ENCODE results near the gene CHEK1. TPM values are rescaled to one million over a fixed set of nuclear protein-coding genes. Genes with fewer than 3 reads are reported as not detected.
"Not testable (repeated sequence)": the region's sequence is repeated elsewhere in the genome, so short reads cannot be mapped to it uniquely, and the experiment has no call there.

Gene CHEK1
- polyA plus RNA-seq, 4 donors = 23.7 to 31.8 (median 26.3) TPM

GRCh38 chr11:125690006-125690405, 65.0 kb downstream of the CHEK1 start:
- DNase-seq (ENCODE audit: low read depth in 4 of 4, low spot score in 3 of 4) = no peak

- no peak for DNase-seq (ENCODE audit: low read depth in 4 of 4, low spot score in 3 of 4)
Observed at GRCh38 chr11:125692887-125693286, 67.9 kb downstream of the CHEK1 start.

- no peak for DNase-seq (ENCODE audit: low read depth in 4 of 4, low spot score in 3 of 4)
Observed at GRCh38 chr11:125694951-125695350, 70.0 kb downstream of the CHEK1 start.

- no peak for DNase-seq (ENCODE audit: low read depth in 4 of 4, low spot score in 3 of 4)
Observed at GRCh38 chr11:125701018-125701610, 76.2 kb downstream of the CHEK1 start.

GRCh38 chr11:125701858-125702621, 77.1 kb downstream of the CHEK1 start:
- DNase-seq (ENCODE audit: low read depth in 4 of 4, low spot score in 3 of 4) = no peak

- not testable (repeated sequence) for DNase-seq (ENCODE audit: low read depth in 4 of 4, low spot score in 3 of 4)
Observed at GRCh38 chr11:125704686-125705085, 79.7 kb downstream of the CHEK1 start.

- no peak for DNase-seq (ENCODE audit: low read depth in 4 of 4, low spot score in 3 of 4)
Observed at GRCh38 chr11:125720781-125721180, 95.8 kb downstream of the CHEK1 start.

GRCh38 chr11:125724125-125724524, 99.2 kb downstream of the CHEK1 start:
- no peak for DNase-seq (ENCODE audit: low read depth in 4 of 4, low spot score in 3 of 4)

Other genes with a start within 250 kb of the CHEK1 start
- gene FEZ1, start 128.9 kb upstream of the CHEK1 start, polyA plus RNA-seq (ENCODE audit: insufficient read length in 4 of 4) = 10 to 100 TPM in 3 of 4 donors, 1 to 10 TPM in 1; 8.9 to 10.7 (median 10.3) TPM
- gene EI24, start 55.7 kb upstream of the CHEK1 start, polyA plus RNA-seq (ENCODE audit: insufficient read length in 4 of 4) = 100 to 1,000 TPM; 110 to 130 (median 121) TPM
- 100 to 1,000 TPM; 192 to 228 (median 210) TPM for gene STT3A, start 32.3 kb upstream of the CHEK1 start, polyA plus RNA-seq (ENCODE audit: insufficient read length in 4 of 4)
- 1 to 10 TPM in 1 of 4 donors, under 1 TPM in 3; 0.75 to 1.3 (median 0.87) TPM for gene ACRV1, start 55.7 kb downstream of the CHEK1 start, polyA plus RNA-seq (ENCODE audit: insufficient read length in 4 of 4)
- gene PATE1, start 121.1 kb downstream of the CHEK1 start, polyA plus RNA-seq (ENCODE audit: insufficient read length in 4 of 4) = not detected
- under 1 TPM in 1 of 4 donors, not detected in 3; 0.11 TPM for gene PATE2, start 153.7 kb downstream of the CHEK1 start, polyA plus RNA-seq (ENCODE audit: insufficient read length in 4 of 4)
- not detected for gene PATE3, start 163.0 kb downstream of the CHEK1 start, polyA plus RNA-seq (ENCODE audit: insufficient read length in 4 of 4)
- gene PATE4, start 208.2 kb downstream of the CHEK1 start, polyA plus RNA-seq (ENCODE audit: insufficient read length in 4 of 4) = under 1 TPM in 2 of 4 donors, not detected in 2; 0.12 to 0.13 TPM